ENCODE results near the gene ADGRG6. TPM values are rescaled to one million over a fixed set of nuclear protein-coding genes. Genes with fewer than 3 reads are reported as not detected.
A peak's percentile ranks its signal among the peaks of the same experiment; 100 is the strongest.

Gene ADGRG6
- total and polyA plus RNA-seq, 2 donors (not counting 1 experiment from before 2014, with no cell fraction given) = 49.9 to 67.2 TPM

GRCh38 chr6:142300758-142301650, 803 bp upstream of the ADGRG6 start:
- Histone ChIP-seq H3K4me2 (ENCODE audit: extremely low read depth, insufficient read depth, low read length) (peak overlapping the region; percentile 84), H3K79me2 (ENCODE audit: control insufficient read depth, insufficient read depth, low read length) (peaks cover 40% of the 10 kb centered on the region), H2AFZ (ENCODE audit: low read length) (peak overlapping the region; percentile 84), H3K9ac (ENCODE audit: insufficient read depth, low read length) (peak overlapping the region; percentile 82), H3K27ac (ENCODE audit: insufficient read depth, low read length) (peak overlapping the region; percentile 83), H3K4me3 (replicated peaks in 1 of 4; ENCODE audit: control extremely low read depth in 1 of 4, insufficient read depth in 1 of 4, low read depth in 3 of 4, low read length in 4 of 4) (peak overlapping the region; percentile 50 to 71 (median 67)), H3K9me3 (ENCODE audit: control insufficient read depth, insufficient read depth, low read depth, low read length) (no peaks in the 10 kb centered on the region), H3K4me1 (ENCODE audit: control insufficient read depth, extremely low read depth, insufficient read depth, low read length) (peaks cover 4% of the 10 kb centered on the region), H3K36me3 (ENCODE audit: control insufficient read depth, insufficient read depth, low read length) (no peaks in the 10 kb centered on the region), H3K27me3 (ENCODE audit: control insufficient read depth, insufficient read depth, low read length) (no peaks in the 10 kb centered on the region), H4K20me1 (ENCODE audit: control insufficient read depth, extremely low read depth, insufficient read depth, low read length) (no peaks in the 10 kb centered on the region)
- TF ChIP-seq CTCF (conservative IDR thresholded peaks at IDR 0.05 in 1 of 2, IDR thresholded peaks at IDR 0.05 in 1 of 2; ENCODE audit: low read depth in 1 of 2, low read length in 2 of 2) (no peak), EZH2 (IDR thresholded peaks at IDR 0.05; ENCODE audit: low read length, missing control alignments) (no peak)
- peak; percentile 55 to 82 for DNase-seq (ENCODE audit: low read depth in 2 of 2)

GRCh38 chr6:142302421-142303175, 791 bp downstream of the ADGRG6 start:
- Histone ChIP-seq H3K27ac (ENCODE audit: insufficient read depth, low read length) (peak overlapping the region; percentile 83), H3K9ac (ENCODE audit: insufficient read depth, low read length) (peak overlapping the region; percentile 82)
- TF ChIP-seq CTCF (conservative IDR thresholded peaks at IDR 0.05 in 1 of 2, IDR thresholded peaks at IDR 0.05 in 1 of 2; ENCODE audit: low read depth in 1 of 2, low read length in 2 of 2) = no peak
- TF ChIP-seq EZH2 (IDR thresholded peaks at IDR 0.05; ENCODE audit: low read length, missing control alignments) = no peak

GRCh38 chr6:142303176-142303533, 1.3 kb downstream of the ADGRG6 start:
- peak overlapping the region; percentile 3 for H2AFZ ChIP-seq (ENCODE audit: low read length)
- H3K79me2 ChIP-seq (ENCODE audit: control insufficient read depth, insufficient read depth, low read length) = peaks cover 61% of the 10 kb centered on the region
- H3K27me3 ChIP-seq (ENCODE audit: control insufficient read depth, insufficient read depth, low read length) = no peaks in the 10 kb centered on the region
- TF ChIP-seq CTCF (conservative IDR thresholded peaks at IDR 0.05 in 1 of 2, IDR thresholded peaks at IDR 0.05 in 1 of 2; ENCODE audit: low read depth in 1 of 2, low read length in 2 of 2) (no peak), EZH2 (IDR thresholded peaks at IDR 0.05; ENCODE audit: low read length, missing control alignments) (no peak)
- H3K36me3 ChIP-seq (ENCODE audit: control insufficient read depth, insufficient read depth, low read length) = no peaks in the 10 kb centered on the region
- DNase-seq (ENCODE audit: low read depth in 2 of 2) = no peak
- H3K4me3 ChIP-seq (replicated peaks in 1 of 4; ENCODE audit: control extremely low read depth in 1 of 4, insufficient read depth in 1 of 4, low read depth in 3 of 4, low read length in 4 of 4) = peak overlapping the region; percentile 50 to 71 (median 67)
- no peaks in the 10 kb centered on the region for H3K9me3 ChIP-seq (ENCODE audit: control insufficient read depth, insufficient read depth, low read depth, low read length)
- no peaks in the 10 kb centered on the region for H4K20me1 ChIP-seq (ENCODE audit: control insufficient read depth, extremely low read depth, insufficient read depth, low read length)
- H3K4me1 ChIP-seq (ENCODE audit: control insufficient read depth, extremely low read depth, insufficient read depth, low read length) = peaks cover 8% of the 10 kb centered on the region
- H3K27ac ChIP-seq (ENCODE audit: insufficient read depth, low read length) = peak overlapping the region; percentile 83
- H3K9ac ChIP-seq (ENCODE audit: insufficient read depth, low read length) = peak overlapping the region; percentile 46
- H3K4me2 ChIP-seq (ENCODE audit: extremely low read depth, insufficient read depth, low read length) = peak overlapping the region; percentile 84

More at GRCh38 chr6:142302421-142303175, 791 bp downstream of the ADGRG6 start:
- Histone ChIP-seq H3K9me3 (ENCODE audit: control insufficient read depth, insufficient read depth, low read depth, low read length) (no peaks in the 10 kb centered on the region), H3K4me1 (ENCODE audit: control insufficient read depth, extremely low read depth, insufficient read depth, low read length) (peaks cover 8% of the 10 kb centered on the region), H3K79me2 (ENCODE audit: control insufficient read depth, insufficient read depth, low read length) (peaks cover 55% of the 10 kb centered on the region), H3K4me2 (ENCODE audit: extremely low read depth, insufficient read depth, low read length) (peak overlapping the region; percentile 84), H2AFZ (ENCODE audit: low read length) (peak overlapping the region; percentile 84), H3K27me3 (ENCODE audit: control insufficient read depth, insufficient read depth, low read length) (no peaks in the 10 kb centered on the region), H4K20me1 (ENCODE audit: control insufficient read depth, extremely low read depth, insufficient read depth, low read length) (no peaks in the 10 kb centered on the region), H3K4me3 (replicated peaks in 1 of 4; ENCODE audit: control extremely low read depth in 1 of 4, insufficient read depth in 1 of 4, low read depth in 3 of 4, low read length in 4 of 4) (peak overlapping the region; percentile 50 to 71 (median 67)), H3K36me3 (ENCODE audit: control insufficient read depth, insufficient read depth, low read length) (no peaks in the 10 kb centered on the region)
- no peak for DNase-seq (ENCODE audit: low read depth in 2 of 2)
